HG02678 (cell line): ENCODE results near the gene ALKBH1.
"Not testable (repeated sequence)": the region's sequence is repeated elsewhere in the genome, so short reads cannot be mapped to it uniquely, and the experiment has no call there.

Experiments used
- ATAC-seq: cut with Tn5 transposase; IDR thresholded peaks from one replicate; pipeline ENCODE4 v1.9.1; 2021; ENCODE audit warnings: mild to moderate bottlenecking, moderate library complexity; ENCODE audit not compliant: unreplicated experiment

ALKBH1 gene

GRCh38 chr14:77707724-77708408 is at the start of gene ALKBH1, which contains the start of gene SLIRP:
ALKBH1 (minus strand) TSS chr14:77708023; CDS start chr14:77708004, 19 bp downstream.
SLIRP (plus strand) TSS chr14:77708103; CDS start chr14:77708112, 9 bp downstream.
- peak; percentile 98 for ATAC-seq

- ATAC-seq = no peak
Measured at GRCh38 chr14:77752799-77753516, 45.1 kb upstream of the ALKBH1 start.

- ATAC-seq = no peak
Measured at GRCh38 chr14:77752266-77752665, 44.4 kb upstream of the ALKBH1 start.

GRCh38 chr14:77747425-77747824 is 39.6 kb upstream of the ALKBH1 start:
- ATAC-seq = not testable (repeated sequence)

- ATAC-seq = no peak
Measured at GRCh38 chr14:77746064-77746702, 38.4 kb upstream of the ALKBH1 start.

- ATAC-seq = no peak
Measured at GRCh38 chr14:77741438-77741837, 33.6 kb upstream of the ALKBH1 start.

GRCh38 chr14:77738559-77739250 is 30.9 kb upstream of the ALKBH1 start:
- no peak for ATAC-seq

- ATAC-seq = no peak
Measured at GRCh38 chr14:77730976-77731497, 23.2 kb upstream of the ALKBH1 start.

GRCh38 chr14:77722301-77722700 is 14.5 kb upstream of the ALKBH1 start:
- no peak for ATAC-seq

- no peak for ATAC-seq
Measured at GRCh38 chr14:77721437-77721836, 13.6 kb upstream of the ALKBH1 start.

- ATAC-seq = no peak
Measured at GRCh38 chr14:77717608-77718305, 9.9 kb upstream of the ALKBH1 start.

- ATAC-seq = no peak
Measured at GRCh38 chr14:77714926-77715325, 7.1 kb upstream of the ALKBH1 start.

- ATAC-seq = no peak
Measured at GRCh38 chr14:77710364-77710763, 2.5 kb upstream of the ALKBH1 start.

- ATAC-seq = no peak
Measured at GRCh38 chr14:77709412-77709811, 1.6 kb upstream of the ALKBH1 start.

- ATAC-seq = no peak
Measured at GRCh38 chr14:77708749-77709148, 926 bp upstream of the ALKBH1 start.

- peak; percentile 24 for ATAC-seq
Measured at GRCh38 chr14:77707355-77707723, 484 bp downstream of the ALKBH1 start.

GRCh38 chr14:77691259-77691658 is 16.6 kb downstream of the ALKBH1 start:
- ATAC-seq = no peak

- no peak for ATAC-seq
Measured at GRCh38 chr14:77682158-77682553, 25.7 kb downstream of the ALKBH1 start.

GRCh38 chr14:77681196-77682157 is 26.3 kb downstream of the ALKBH1 start:
- ATAC-seq = no peak
